CD4-positive, CD25-positive, alpha-beta regulatory T cell (primary cell): ENCODE data around the gene USP6. TPM values are rescaled to one million over a fixed set of nuclear protein-coding genes. Genes with fewer than 3 reads are reported as not detected.
"Not testable (repeated sequence)": the region's sequence is repeated elsewhere in the genome, so short reads cannot be mapped to it uniquely, and the experiment has no call there.

Experiments used
- ATAC-seq, 2 donors: fragments of 150-1000 bp; cut with Tn5 transposase; one replicate each; pipeline ENCODE4 v1.10.0; 2021; ENCODE audit warnings: low read depth in 2 of 2, moderate number of reproducible peaks in 2 of 2, moderate library complexity in 1 of 2
- DNase-seq, 3 donors: peaks; one replicate each; pipeline versions ENCODE4 v3.0.0 to v3.0.0-alpha.2; 2012 to 2022; ENCODE audit warnings: mixed read lengths in 1 of 3
- H3K27ac ChIP-seq: one replicate; pipeline ENCODE4 v1.7.0; 2013; ENCODE audit warnings: mild to moderate bottlenecking, low read length; ENCODE audit not compliant: insufficient read depth, poor library complexity, severe bottlenecking
- H3K27me3 ChIP-seq: one replicate; pipeline ENCODE4 v1.7.0; 2013; ENCODE audit warnings: low read length; ENCODE audit not compliant: control insufficient read depth, insufficient read depth
- H3K36me3 ChIP-seq: one replicate; pipeline ENCODE4 v1.7.0; 2013; ENCODE audit warnings: mild to moderate bottlenecking, low read length, moderate library complexity; ENCODE audit not compliant: control insufficient read depth, insufficient read depth
- H3K4me1 ChIP-seq: 2 replicates; pipeline ENCODE4 v1.7.0; 2013; ENCODE audit warnings: mild to moderate bottlenecking, low read length; ENCODE audit not compliant: insufficient read depth, control insufficient read depth, poor library complexity, severe bottlenecking
- H3K4me3 ChIP-seq: one replicate; pipeline ENCODE4 v1.7.0; 2013; ENCODE audit warnings: low read depth, mild to moderate bottlenecking, low read length, moderate library complexity
- H3K9me3 ChIP-seq, 2 experiments: 1 replicate in 1 of 2; 2 replicates in 1 of 2; pipeline ENCODE4 v1.7.0; 2013; ENCODE audit warnings: low read length in 2 of 2, mild to moderate bottlenecking in 1 of 2, moderate library complexity in 1 of 2; ENCODE audit not compliant: control insufficient read depth in 2 of 2
- H3K27ac Mint-ChIP-seq, 3 donors: one replicate each; pipeline ENCODE4 v1.8.0; 2020 to 2022; ENCODE audit warnings: mild to moderate bottlenecking in 3 of 3, mixed read lengths in 3 of 3, moderate library complexity in 2 of 3
- H3K27me3 Mint-ChIP-seq: one replicate; pipeline ENCODE4 v1.8.0; 2022; ENCODE audit warnings: mild to moderate bottlenecking, mixed read lengths
- H3K36me3 Mint-ChIP-seq: one replicate; pipeline ENCODE4 v1.8.0; 2020; ENCODE audit warnings: mixed read lengths
- H3K4me1 Mint-ChIP-seq, 4 donors: one replicate each; pipeline ENCODE4 v1.8.0; 2020 to 2022; ENCODE audit warnings: mixed read lengths in 4 of 4, mild to moderate bottlenecking in 1 of 4
- H3K4me3 Mint-ChIP-seq, 4 donors: one replicate each; pipeline ENCODE4 v1.8.0; 2020 to 2022; ENCODE audit warnings: mild to moderate bottlenecking in 4 of 4, mixed read lengths in 4 of 4, moderate library complexity in 3 of 4
- H3K9me3 Mint-ChIP-seq, 7 donors: one replicate each; pipeline ENCODE4 v1.8.0; 2020 to 2022; ENCODE audit warnings: mixed read lengths in 7 of 7, mild to moderate bottlenecking in 3 of 7, moderate library complexity in 2 of 7
- polyA plus RNA-seq, 4 donors: library from polyadenylated mRNA; unstranded; fragments of 300-500 nt; fragmentation: Illumina TruSeq; gene quantifications; one replicate each; pipeline ENCODE4 v1.2.3, GENCODE V29; 2021
- total RNA-seq: library from RNA; stranded (reverse); gene quantifications from one replicate; pipeline ENCODE4 v1.2.3, GENCODE V29; 2022

Gene USP6
- total and polyA plus RNA-seq, 5 donors from 2014 or later: 0.02 to 0.10 (median 0.06) TPM; not detected in 2

- Mint-ChIP-seq H3K4me3 (no peak overlapping the region), H3K27ac (no peak overlapping the region), H3K9me3 (peaks cover 0 to 2% (median 0%) of the 10 kb centered on the region in 7 donors), H3K36me3 (no peaks in the 10 kb centered on the region), H3K4me1 (peaks cover 0 to 9% (median 0%) of the 10 kb centered on the region in 4 donors), H3K27me3 (peaks cover 37% of the 10 kb centered on the region)
- ATAC-seq: no peak
- no peak overlapping the region for H3K4me3 ChIP-seq
- H3K36me3 ChIP-seq: no peaks in the 10 kb centered on the region
- DNase-seq: no peak
- H3K27ac ChIP-seq: no peak overlapping the region
- H3K4me1 ChIP-seq: peaks cover 5% of the 10 kb centered on the region
- H3K9me3 ChIP-seq: no peaks in the 10 kb centered on the region
- H3K27me3 ChIP-seq: peaks cover 5% of the 10 kb centered on the region
Measured at GRCh38 chr17:5123343-5124124, 7.7 kb downstream of the USP6 start.

DNA sequence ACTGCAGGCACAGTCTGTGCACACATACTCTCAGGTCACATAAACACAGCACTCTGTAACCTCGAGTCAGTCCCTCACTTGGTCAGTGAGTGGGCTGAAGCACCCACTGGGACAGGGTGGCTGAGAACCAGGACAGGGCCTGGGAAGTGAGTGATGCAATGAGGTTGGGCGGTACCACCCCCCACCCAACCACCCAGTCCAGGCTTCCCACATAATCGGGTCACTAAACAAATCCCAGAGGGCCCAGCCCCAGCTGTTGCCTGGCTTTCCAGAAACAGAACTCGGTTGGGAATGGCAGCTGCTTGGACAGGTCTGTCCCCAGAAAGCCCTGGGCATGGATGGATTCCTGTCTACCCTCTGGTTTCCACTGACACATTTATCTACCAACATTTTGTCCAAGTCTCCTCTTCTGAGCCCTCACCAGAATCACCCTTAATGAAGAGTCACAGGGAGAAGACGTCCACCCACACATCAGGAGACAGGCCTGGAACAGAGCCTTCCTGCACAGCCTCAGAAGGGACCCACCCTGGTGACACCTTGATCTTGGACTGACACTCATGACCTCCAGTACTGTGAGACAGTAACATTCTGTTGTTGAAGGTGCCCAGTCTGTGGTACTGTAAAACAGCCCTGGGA is 8.4 kb downstream of the USP6 start:
- not testable (repeated sequence) for H3K9me3 ChIP-seq, H3K27ac ChIP-seq, H3K36me3 ChIP-seq, H3K4me3 ChIP-seq, H3K9me3 Mint-ChIP-seq, H3K36me3 Mint-ChIP-seq, H3K27me3 ChIP-seq, H3K4me3 Mint-ChIP-seq, H3K27ac Mint-ChIP-seq, H3K4me1 ChIP-seq, H3K4me1 Mint-ChIP-seq, DNase-seq, ATAC-seq
- H3K27me3 Mint-ChIP-seq: peaks cover 31% of the 10 kb centered on the region

- not testable (repeated sequence) for DNase-seq, H3K4me3 Mint-ChIP-seq, H3K4me3 ChIP-seq, H3K9me3 ChIP-seq, H3K36me3 ChIP-seq, H3K27ac ChIP-seq, H3K36me3 Mint-ChIP-seq, H3K4me1 ChIP-seq, H3K27me3 ChIP-seq, ATAC-seq, H3K9me3 Mint-ChIP-seq, H3K4me1 Mint-ChIP-seq, H3K27ac Mint-ChIP-seq
- H3K27me3 Mint-ChIP-seq: peaks cover 30% of the 10 kb centered on the region
Measured at GRCh38 chr17:5124896-5125295, 9.1 kb downstream of the USP6 start.

GRCh38 chr17:5126719-5127488 is 11.1 kb downstream of the USP6 start:
- ATAC-seq (no peak), DNase-seq (no peak)
- no peak overlapping the region for H3K4me3 ChIP-seq

GRCh38 chr17:5127910-5128309 is 12.1 kb downstream of the USP6 start:
- H3K36me3 ChIP-seq: no peaks in the 10 kb centered on the region
- Mint-ChIP-seq H3K9me3 (no peaks in the 10 kb centered on the region), H3K27ac (no peak overlapping the region), H3K4me3 (no peak overlapping the region), H3K4me1 (no peaks in the 10 kb centered on the region), H3K27me3 (peaks cover 20% of the 10 kb centered on the region), H3K36me3 (no peaks in the 10 kb centered on the region)
- no peaks in the 10 kb centered on the region for H3K4me1 ChIP-seq
- ATAC-seq (no peak), DNase-seq (no peak)
- H3K27me3 ChIP-seq: no peaks in the 10 kb centered on the region
- no peaks in the 10 kb centered on the region for H3K9me3 ChIP-seq
- H3K4me3 ChIP-seq: no peak overlapping the region
- no peak overlapping the region for H3K27ac ChIP-seq

More at GRCh38 chr17:5126719-5127488, 11.1 kb downstream of the USP6 start:
- Histone ChIP-seq H3K27me3 (peaks cover 2% of the 10 kb centered on the region), H3K27ac (no peak overlapping the region), H3K4me1 (peaks cover 5% of the 10 kb centered on the region), H3K36me3 (no peaks in the 10 kb centered on the region), H3K9me3 (no peaks in the 10 kb centered on the region)
- Mint-ChIP-seq H3K36me3 (no peaks in the 10 kb centered on the region), H3K4me1 (peaks cover 0 to 3% (median 0%) of the 10 kb centered on the region in 4 donors), H3K9me3 (peaks cover 0 to 1% (median 0%) of the 10 kb centered on the region in 7 donors), H3K27me3 (peaks cover 19% of the 10 kb centered on the region), H3K27ac (no peak overlapping the region), H3K4me3 (no peak overlapping the region)

- not testable (repeated sequence) for H3K9me3 Mint-ChIP-seq, DNase-seq
Measured at GRCh38 chr17:5128387-5128786, 12.6 kb downstream of the USP6 start.

GRCh38 chr17:5128905-5129535 is 13.2 kb downstream of the USP6 start:
- no peaks in the 10 kb centered on the region for H3K4me1 ChIP-seq
- Mint-ChIP-seq H3K36me3 (no peaks in the 10 kb centered on the region), H3K4me1 (no peaks in the 10 kb centered on the region), H3K27me3 (peaks cover 14% of the 10 kb centered on the region), H3K27ac (no peak overlapping the region), H3K4me3 (no peak overlapping the region), H3K9me3 (no peaks in the 10 kb centered on the region)
- ATAC-seq (no peak), DNase-seq (no peak)
- no peak overlapping the region for H3K4me3 ChIP-seq
- no peaks in the 10 kb centered on the region for H3K36me3 ChIP-seq
- no peaks in the 10 kb centered on the region for H3K9me3 ChIP-seq
- no peaks in the 10 kb centered on the region for H3K27me3 ChIP-seq
- no peak overlapping the region for H3K27ac ChIP-seq

More at GRCh38 chr17:5128387-5128786, 12.6 kb downstream of the USP6 start:
- H3K4me1 ChIP-seq, H3K27ac ChIP-seq, H3K4me3 Mint-ChIP-seq, H3K36me3 Mint-ChIP-seq, H3K9me3 ChIP-seq, H3K36me3 ChIP-seq, H3K27ac Mint-ChIP-seq, ATAC-seq, H3K4me3 ChIP-seq, H3K4me1 Mint-ChIP-seq, H3K27me3 ChIP-seq: not testable (repeated sequence)
- H3K27me3 Mint-ChIP-seq: peaks cover 20% of the 10 kb centered on the region
